ENCODE data around the gene CD300A.

CD300A gene

DNA sequence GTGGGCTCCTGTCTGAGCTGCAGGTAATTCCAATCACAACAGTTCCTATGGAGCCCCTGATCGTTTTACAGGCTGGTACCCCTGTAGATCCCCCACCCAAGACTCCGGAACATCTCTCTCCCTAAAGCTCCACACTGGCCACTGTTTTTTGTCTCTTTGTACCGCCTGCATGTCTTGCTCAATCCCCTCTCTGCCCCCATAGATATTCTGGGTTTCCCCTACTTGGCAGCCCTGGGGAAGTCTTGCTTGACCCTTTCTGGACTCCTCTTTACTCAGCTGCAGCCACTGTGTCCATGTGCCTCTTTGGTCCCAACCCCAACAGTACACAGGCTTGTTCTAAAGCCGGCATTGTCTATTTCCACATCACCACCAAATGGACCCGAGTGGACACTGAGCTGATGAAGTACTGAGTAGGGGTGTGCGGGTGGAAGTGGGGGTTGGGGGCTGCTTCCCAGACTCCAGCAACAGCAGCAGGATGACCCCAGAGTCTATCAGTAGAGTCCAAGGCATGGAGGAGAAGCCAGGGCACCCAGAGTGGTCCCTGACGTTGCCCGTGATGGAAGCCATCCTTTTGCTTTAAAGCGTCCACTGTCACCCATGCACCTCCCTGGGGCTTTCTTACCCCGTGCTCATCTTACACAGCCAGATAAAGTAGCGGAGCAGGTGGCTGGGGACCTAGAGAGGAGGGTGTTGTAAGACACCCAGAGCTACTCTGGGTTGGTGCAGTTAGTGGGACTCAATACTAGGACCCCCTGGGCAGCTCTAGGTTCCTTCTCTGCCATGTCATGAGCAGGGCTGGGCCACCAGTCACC lies 58.4 kb downstream of the CD300A start:
- Mint-ChIP-seq H3K4me1 (no peaks in the 10 kb centered on the region), H3K36me3 (ENCODE audit: low read depth) (no peaks in the 10 kb centered on the region), H3K9me3 (peaks cover 5% of the 10 kb centered on the region), H3K27ac (no peak overlapping the region), H3K4me3 (no peak overlapping the region), H3K27me3 (ENCODE audit: low read depth) (peaks cover 33% of the 10 kb centered on the region)
- no peak for TF ChIP-seq CTCF (IDR thresholded peaks at IDR 0.05; ENCODE audit: unreplicated experiment in 3 of 3)

GRCh38 chr17:74525465-74525725 lies 59.0 kb downstream of the CD300A start:
- Mint-ChIP-seq H3K27ac (no peak overlapping the region), H3K4me1 (no peaks in the 10 kb centered on the region), H3K36me3 (ENCODE audit: low read depth) (no peaks in the 10 kb centered on the region), H3K4me3 (no peak overlapping the region), H3K9me3 (peaks cover 3% of the 10 kb centered on the region), H3K27me3 (ENCODE audit: low read depth) (peaks cover 38% of the 10 kb centered on the region)
- TF ChIP-seq CTCF (IDR thresholded peaks at IDR 0.05; ENCODE audit: unreplicated experiment in 3 of 3), result no peak

DNA sequence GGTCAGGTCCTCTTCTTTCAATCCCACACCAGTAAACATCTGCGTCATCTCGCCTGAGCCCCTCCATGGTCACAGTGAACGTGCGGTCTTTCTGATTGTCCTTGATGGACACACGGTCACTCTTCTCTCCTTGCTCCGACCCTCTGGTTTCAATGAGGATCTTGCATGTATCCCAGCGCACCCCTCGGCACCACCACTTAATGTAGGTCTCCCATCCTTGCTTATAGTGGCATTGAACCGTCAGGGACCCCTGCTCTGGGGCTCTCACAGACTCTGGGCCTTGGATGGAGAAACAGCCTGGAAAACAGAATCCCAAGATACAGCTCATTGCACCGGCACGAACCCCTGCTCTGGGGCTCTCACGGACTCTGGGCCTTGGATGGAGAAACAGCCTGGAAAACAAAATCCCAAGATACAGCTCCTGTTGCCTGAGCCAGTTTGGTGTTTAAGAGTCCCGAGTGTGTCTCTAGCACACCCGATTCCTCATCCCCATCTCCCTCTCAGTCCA lies 59.4 kb downstream of the CD300A start:
- Mint-ChIP-seq H3K4me1 (no peaks in the 10 kb centered on the region), H3K36me3 (ENCODE audit: low read depth) (no peaks in the 10 kb centered on the region), H3K27ac (no peak overlapping the region), H3K9me3 (peaks cover 2% of the 10 kb centered on the region), H3K27me3 (ENCODE audit: low read depth) (peaks cover 42% of the 10 kb centered on the region), H3K4me3 (no peak overlapping the region)
- no peak for TF ChIP-seq CTCF (IDR thresholded peaks at IDR 0.05; ENCODE audit: unreplicated experiment in 3 of 3)

- no peaks in the 10 kb centered on the region for H3K36me3 Mint-ChIP-seq (ENCODE audit: low read depth)
- H3K27me3 Mint-ChIP-seq (ENCODE audit: low read depth), result peaks cover 46% of the 10 kb centered on the region
- H3K4me1 Mint-ChIP-seq, result no peaks in the 10 kb centered on the region
- no peak overlapping the region for H3K4me3 Mint-ChIP-seq
- no peak overlapping the region for H3K27ac Mint-ChIP-seq
- no peaks in the 10 kb centered on the region for H3K9me3 Mint-ChIP-seq
- TF ChIP-seq CTCF (IDR thresholded peaks at IDR 0.05; ENCODE audit: unreplicated experiment in 3 of 3), result no peak
Observed at GRCh38 chr17:74526681-74527080, 60.2 kb downstream of the CD300A start.

GRCh38 chr17:74527081-74527480 lies 60.6 kb downstream of the CD300A start:
- peaks cover 47% of the 10 kb centered on the region for H3K27me3 Mint-ChIP-seq (ENCODE audit: low read depth)
- no peaks in the 10 kb centered on the region for H3K9me3 Mint-ChIP-seq
- H3K36me3 Mint-ChIP-seq (ENCODE audit: low read depth), result no peaks in the 10 kb centered on the region
- no peak overlapping the region for H3K4me3 Mint-ChIP-seq
- TF ChIP-seq CTCF (IDR thresholded peaks at IDR 0.05; ENCODE audit: unreplicated experiment in 3 of 3), result no peak
- H3K27ac Mint-ChIP-seq, result no peak overlapping the region
- no peaks in the 10 kb centered on the region for H3K4me1 Mint-ChIP-seq

DNA sequence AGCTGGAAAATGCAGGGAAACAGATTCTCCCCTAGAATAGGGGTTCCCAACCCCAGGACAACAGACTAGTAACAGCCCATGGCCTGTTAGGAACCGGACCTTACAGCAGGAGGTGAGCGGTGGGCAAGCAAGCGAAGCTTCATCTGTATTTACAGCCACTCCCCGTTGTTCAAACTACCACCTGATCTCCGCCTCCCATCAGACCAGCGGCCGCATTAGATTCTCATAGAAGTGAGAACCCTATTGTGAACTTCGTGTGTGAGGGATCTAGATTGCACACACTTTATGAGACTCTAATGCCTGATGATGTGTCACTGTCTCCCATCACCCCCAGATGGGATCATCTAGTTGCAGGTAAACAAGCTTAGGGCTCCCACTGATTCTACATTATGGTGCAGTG lies 61.3 kb downstream of the CD300A start:
- Mint-ChIP-seq H3K9me3 (no peaks in the 10 kb centered on the region), H3K4me1 (no peaks in the 10 kb centered on the region), H3K27me3 (ENCODE audit: low read depth) (peaks cover 51% of the 10 kb centered on the region), H3K27ac (no peak overlapping the region), H3K4me3 (no peak overlapping the region), H3K36me3 (ENCODE audit: low read depth) (no peaks in the 10 kb centered on the region)
- no peak for TF ChIP-seq CTCF (IDR thresholded peaks at IDR 0.05; ENCODE audit: unreplicated experiment in 3 of 3)

Data from nephron (organoid).